BLaER1 treated with 17β-estradiol and CSF1 and Interleukin-3, amounts not matched to agents 10 nM and 100 nM (cell line): ENCODE results near the gene MAD1L1.

ENCODE experiments used
- H3K27ac ChIP-seq, 11 experiments: shearing (Covaris generic); formaldehyde crosslinking; 2 replicates each; pipeline ENCODE4 v1.8.1; 2022
- H3K27me3 ChIP-seq, 11 experiments: shearing (Covaris generic); formaldehyde crosslinking; 2 replicates each; pipeline ENCODE4 v1.8.1; 2022
- H3K36me3 ChIP-seq, 11 experiments: shearing (Covaris generic); formaldehyde crosslinking; 2 replicates each; pipeline ENCODE4 v1.8.1; 2022
- H3K4me1 ChIP-seq, 10 experiments: shearing (Covaris generic); formaldehyde crosslinking; 2 replicates each; pipeline ENCODE4 v1.8.1; 2022
- H3K4me2 ChIP-seq, 11 experiments: shearing (Covaris generic); formaldehyde crosslinking; 2 replicates each; pipeline ENCODE4 v1.8.1; 2022
- H3K4me3 ChIP-seq, 10 experiments: shearing (Covaris generic); formaldehyde crosslinking; 2 replicates each; pipeline ENCODE4 v1.8.1; 2022
- H3K9ac ChIP-seq, 11 experiments: shearing (Covaris generic); formaldehyde crosslinking; 2 replicates each; pipeline ENCODE4 v1.8.1; 2022
- H3K9me3 ChIP-seq, 11 experiments: shearing (Covaris generic); formaldehyde crosslinking; replicated peaks in 1 of 11; 2 replicates each; pipeline ENCODE4 v1.8.1; 2022
- H4K20me1 ChIP-seq, 11 experiments: shearing (Covaris generic); formaldehyde crosslinking; 2 replicates each; pipeline ENCODE4 v1.8.1; 2022
- Cebpa-rat ChIP-seq, 11 experiments: shearing (Covaris generic); IDR thresholded peaks; 2 replicates each; pipeline ENCODE4 v1.8.1; 2022

MAD1L1 gene

GRCh38 chr7:1854866-1855724, 377.6 kb downstream of the MAD1L1 start:
- Histone ChIP-seq H4K20me1 (peaks cover 100% of the 10 kb centered on the region in 11 experiments), H3K4me1 (peaks cover 22 to 96% (median 80%) of the 10 kb centered on the region in 10 experiments), H3K4me2 (peak overlapping the region; percentile 64 to 96 (median 93))

GRCh38 chr7:1853986-1854865, 378.5 kb downstream of the MAD1L1 start:
- H3K4me3 ChIP-seq, result peak overlapping the region in 5 of 10 experiments; percentile 13 to 45 (median 21); a peak in 5 of 20 replicates
- peaks cover 0 to 36% (median 0%) of the 10 kb centered on the region in 11 experiments; a peak in 7 of 22 replicates for H3K36me3 ChIP-seq
- H3K9ac ChIP-seq, result peak overlapping the region in 10 of 11 experiments; percentile 15 to 65 (median 29); a peak in 14 of 22 replicates
- peak overlapping the region in 9 of 11 experiments; percentile 18 to 68 (median 37); a peak in 12 of 22 replicates for H3K27ac ChIP-seq
- peak overlapping the region; percentile 64 to 96 (median 93) for H3K4me2 ChIP-seq
- H4K20me1 ChIP-seq, result peaks cover 100% of the 10 kb centered on the region in 11 experiments
- no peak for TF ChIP-seq Cebpa-rat (IDR thresholded peaks at IDR 0.05)
- H3K27me3 ChIP-seq, result peaks cover under 1 to 33% (median 5%) of the 10 kb centered on the region in 11 experiments; a peak in 21 of 22 replicates
- peaks cover 22 to 96% (median 80%) of the 10 kb centered on the region in 10 experiments for H3K4me1 ChIP-seq
- H3K9me3 ChIP-seq, result peaks cover 0 to 13% (median 0%) of the 10 kb centered on the region in 11 experiments; a peak in 6 of 22 replicates

More at GRCh38 chr7:1854866-1855724, 377.6 kb downstream of the MAD1L1 start:
- Histone ChIP-seq H3K4me3 (peak overlapping the region in 4 of 10 experiments; percentile 13 to 45 (median 26); a peak in 5 of 20 replicates), H3K9me3 (peaks cover 0 to 13% (median 0%) of the 10 kb centered on the region in 11 experiments; a peak in 6 of 22 replicates), H3K9ac (peak overlapping the region in 10 of 11 experiments; percentile 15 to 65 (median 30); a peak in 14 of 22 replicates), H3K27me3 (peaks cover 9 to 42% (median 13%) of the 10 kb centered on the region in 11 experiments), H3K27ac (peak overlapping the region in 9 of 11 experiments; percentile 18 to 68 (median 37); a peak in 12 of 22 replicates), H3K36me3 (peaks cover 0 to 28% (median 0%) of the 10 kb centered on the region in 11 experiments; a peak in 5 of 22 replicates)
- no peak for TF ChIP-seq Cebpa-rat (IDR thresholded peaks at IDR 0.05)

GRCh38 chr7:1853431-1853985, 379.2 kb downstream of the MAD1L1 start:
- Histone ChIP-seq H3K27me3 (peaks cover 0 to 28% (median 0%) of the 10 kb centered on the region in 11 experiments; a peak in 7 of 22 replicates), H4K20me1 (peaks cover 100% of the 10 kb centered on the region in 11 experiments), H3K4me3 (no peak overlapping the region), H3K4me1 (peaks cover 22 to 96% (median 80%) of the 10 kb centered on the region in 10 experiments), H3K36me3 (peaks cover 0 to 38% (median 3%) of the 10 kb centered on the region in 11 experiments; a peak in 9 of 22 replicates), H3K4me2 (peak overlapping the region; percentile 3 to 96 (median 93); a peak in 19 of 22 replicates), H3K27ac (no peak overlapping the region), H3K9me3 (peaks cover 0 to 13% (median 0%) of the 10 kb centered on the region in 11 experiments; a peak in 6 of 22 replicates), H3K9ac (no peak overlapping the region)
- no peak for TF ChIP-seq Cebpa-rat (IDR thresholded peaks at IDR 0.05)

DNA sequence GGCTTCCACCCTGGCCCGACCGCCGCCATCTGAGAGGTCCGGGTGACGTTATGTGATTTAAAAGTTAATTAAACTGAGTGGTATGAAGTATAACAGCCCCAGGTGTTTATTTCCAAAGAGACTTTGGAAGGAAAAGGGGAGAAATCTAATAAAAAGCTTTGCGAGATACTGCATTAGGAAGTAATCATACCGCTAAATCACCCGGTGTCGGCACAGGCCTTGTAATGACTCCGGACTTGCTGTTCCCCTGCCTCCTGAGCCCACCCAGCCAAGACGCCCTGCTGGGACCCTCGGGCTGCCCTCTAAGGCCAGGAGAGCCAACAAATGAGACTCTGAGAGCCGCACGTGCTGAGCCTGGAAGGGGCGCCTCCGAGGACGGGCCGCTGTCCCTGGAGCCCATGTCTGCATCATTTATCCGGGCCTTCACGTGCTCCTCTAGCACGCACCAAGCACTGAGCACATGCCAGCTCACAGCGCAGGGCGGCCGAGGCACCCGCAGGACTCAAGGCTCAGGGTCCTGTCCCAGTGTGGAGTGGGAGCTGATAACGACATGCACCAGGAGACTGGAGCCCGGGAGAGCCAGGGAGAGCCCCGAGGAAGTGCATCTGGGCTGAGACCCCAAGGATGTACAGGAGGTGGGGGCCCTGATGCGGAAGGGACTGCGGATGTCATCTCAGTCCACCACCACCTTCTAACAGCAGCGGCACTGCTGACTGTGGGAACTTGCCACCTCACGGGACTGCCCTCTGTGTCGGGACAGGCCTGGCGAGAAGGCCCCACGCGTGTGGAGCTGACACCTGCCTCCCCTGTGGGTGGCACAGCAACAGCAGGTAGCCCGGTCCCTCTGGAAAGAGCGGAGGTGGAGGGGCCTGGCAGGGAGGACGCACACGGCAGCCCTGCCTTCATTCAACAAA, 380.0 kb downstream of the MAD1L1 start:
- no peak overlapping the region for H3K9ac ChIP-seq
- H3K9me3 ChIP-seq, result peaks cover 0 to 13% (median 0%) of the 10 kb centered on the region in 11 experiments; a peak in 6 of 22 replicates
- no peak overlapping the region for H3K4me3 ChIP-seq
- H4K20me1 ChIP-seq, result peaks cover 100% of the 10 kb centered on the region in 11 experiments
- peaks cover 0 to 40% (median 3%) of the 10 kb centered on the region in 11 experiments; a peak in 10 of 22 replicates for H3K36me3 ChIP-seq
- TF ChIP-seq Cebpa-rat (IDR thresholded peaks at IDR 0.05), result no peak
- H3K4me2 ChIP-seq, result peak overlapping the region in 7 of 11 experiments; percentile 81 to 95 (median 94); a peak in 7 of 22 replicates
- H3K4me1 ChIP-seq, result peaks cover 22 to 96% (median 78%) of the 10 kb centered on the region in 10 experiments
- H3K27me3 ChIP-seq, result peaks cover 0 to 28% (median 0%) of the 10 kb centered on the region in 11 experiments; a peak in 5 of 22 replicates
- no peak overlapping the region for H3K27ac ChIP-seq

- Histone ChIP-seq H3K9ac (no peak overlapping the region), H3K4me2 (peak overlapping the region in 2 of 11 experiments; percentile 20 to 65; a peak in 4 of 22 replicates), H3K4me3 (no peak overlapping the region), H3K9me3 (peaks cover 0 to 13% (median 0%) of the 10 kb centered on the region in 11 experiments; a peak in 6 of 22 replicates), H3K36me3 (peaks cover 0 to 47% (median 5%) of the 10 kb centered on the region in 11 experiments; a peak in 8 of 22 replicates), H4K20me1 (peaks cover 100% of the 10 kb centered on the region in 11 experiments), H3K27ac (no peak overlapping the region), H3K4me1 (peaks cover 22 to 96% (median 75%) of the 10 kb centered on the region in 10 experiments), H3K27me3 (peaks cover 0 to 28% (median 0%) of the 10 kb centered on the region in 11 experiments; a peak in 5 of 22 replicates)
- no peak for TF ChIP-seq Cebpa-rat (IDR thresholded peaks at IDR 0.05)
Measured at GRCh38 chr7:1851721-1852516, 380.8 kb downstream of the MAD1L1 start.

DNA sequence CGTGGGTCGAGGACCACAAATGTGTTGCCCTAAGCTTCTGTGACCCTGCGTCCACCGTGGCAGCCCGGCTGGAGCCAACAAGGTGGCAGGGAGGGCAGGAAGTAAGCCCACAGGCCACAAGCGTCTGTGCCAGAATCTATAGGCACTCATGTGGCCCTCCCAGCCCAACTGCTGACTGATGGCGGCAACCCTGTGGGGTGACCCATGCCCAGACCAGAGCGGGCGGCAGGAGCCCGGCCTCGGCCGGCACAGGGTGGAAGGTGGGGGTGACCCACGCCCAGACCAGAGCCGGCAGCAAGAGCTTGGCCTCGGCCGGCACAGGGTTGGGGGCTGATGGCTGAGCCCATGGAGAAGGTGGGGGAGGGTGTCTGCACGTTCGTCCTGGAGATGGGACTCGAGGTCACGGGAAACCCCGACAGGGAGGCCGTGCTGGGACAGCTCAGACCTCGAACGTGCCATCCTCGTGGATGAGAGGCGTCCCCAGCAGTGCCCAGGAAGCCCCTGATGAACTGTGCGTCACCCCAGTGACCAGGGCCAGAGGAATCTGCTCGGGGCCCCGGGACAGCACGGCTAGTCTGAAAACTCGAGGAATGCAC, 381.7 kb downstream of the MAD1L1 start:
- H3K4me1 ChIP-seq, result peaks cover 26 to 96% (median 75%) of the 10 kb centered on the region in 10 experiments
- H3K27me3 ChIP-seq, result peaks cover 0 to 28% (median 0%) of the 10 kb centered on the region in 11 experiments; a peak in 9 of 22 replicates
- peak overlapping the region in 9 of 11 experiments; percentile 20 to 67 (median 56); a peak in 17 of 22 replicates for H3K4me2 ChIP-seq
- no peak overlapping the region for H3K27ac ChIP-seq
- TF ChIP-seq Cebpa-rat (IDR thresholded peaks at IDR 0.05), result no peak
- peaks cover 100% of the 10 kb centered on the region in 11 experiments for H4K20me1 ChIP-seq
- no peak overlapping the region for H3K4me3 ChIP-seq
- H3K9ac ChIP-seq, result peak overlapping the region in 2 of 11 experiments; percentile 1 to 47; a peak in 1 of 22 replicates
- peaks cover 0 to 7% (median 0%) of the 10 kb centered on the region in 11 experiments; a peak in 6 of 22 replicates for H3K9me3 ChIP-seq
- H3K36me3 ChIP-seq, result peaks cover 0 to 45% (median 5%) of the 10 kb centered on the region in 11 experiments; a peak in 8 of 22 replicates
